Activated CD4-positive, alpha-beta T cell treated with anti-CD3 and anti-CD28 coated beads, Interleukin-2, amount 50 U/mL, for 4 hours (primary cell): ENCODE results near the gene NAT16.

Experiments
- DNase-seq, 2 experiments: peaks; one replicate each; pipeline ENCODE4 v3.0.0-alpha.2; 2020

The NAT16 gene

GRCh38 chr7:101170617-101171441, 9.3 kb downstream of the NAT16 start:
- DNase-seq = no peak

- DNase-seq = peak; percentile 79 to 82
Observed at GRCh38 chr7:101169838-101170551, 10.1 kb downstream of the NAT16 start.

GRCh38 chr7:101169110-101169837, 10.8 kb downstream of the NAT16 start:
- no peak for DNase-seq

DNA sequence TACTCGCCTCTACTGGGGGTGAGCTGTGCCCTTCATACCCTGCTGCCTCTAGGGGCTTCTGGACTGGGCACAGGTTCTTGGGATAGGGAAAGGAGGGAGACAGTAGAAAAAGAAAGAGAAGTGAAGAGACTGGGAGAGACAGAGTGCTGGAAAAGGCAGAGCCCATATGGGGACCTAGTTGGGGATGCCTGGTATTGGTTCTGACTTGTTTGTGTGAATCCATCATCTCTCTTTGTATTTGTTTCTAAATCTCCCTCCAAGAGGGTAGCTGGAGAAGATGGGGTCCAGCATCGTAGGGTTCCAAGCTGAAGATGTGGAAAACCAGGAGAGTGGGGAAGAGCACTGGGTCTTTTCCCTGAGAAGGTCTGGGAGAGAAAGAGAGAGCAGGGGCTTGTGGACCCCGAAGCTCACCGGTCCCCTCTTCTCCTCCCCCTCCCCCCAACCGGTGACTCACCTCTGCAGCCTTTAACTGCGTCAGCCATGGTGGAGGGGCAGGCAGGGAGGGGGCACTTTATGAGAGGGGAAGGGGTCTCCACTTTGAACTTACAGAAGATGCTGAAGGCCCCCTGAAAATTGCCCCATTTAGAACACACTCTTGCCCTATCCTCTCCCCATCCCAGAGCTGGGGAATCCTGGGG, 11.6 kb downstream of the NAT16 start:
- no peak for DNase-seq

DNA sequence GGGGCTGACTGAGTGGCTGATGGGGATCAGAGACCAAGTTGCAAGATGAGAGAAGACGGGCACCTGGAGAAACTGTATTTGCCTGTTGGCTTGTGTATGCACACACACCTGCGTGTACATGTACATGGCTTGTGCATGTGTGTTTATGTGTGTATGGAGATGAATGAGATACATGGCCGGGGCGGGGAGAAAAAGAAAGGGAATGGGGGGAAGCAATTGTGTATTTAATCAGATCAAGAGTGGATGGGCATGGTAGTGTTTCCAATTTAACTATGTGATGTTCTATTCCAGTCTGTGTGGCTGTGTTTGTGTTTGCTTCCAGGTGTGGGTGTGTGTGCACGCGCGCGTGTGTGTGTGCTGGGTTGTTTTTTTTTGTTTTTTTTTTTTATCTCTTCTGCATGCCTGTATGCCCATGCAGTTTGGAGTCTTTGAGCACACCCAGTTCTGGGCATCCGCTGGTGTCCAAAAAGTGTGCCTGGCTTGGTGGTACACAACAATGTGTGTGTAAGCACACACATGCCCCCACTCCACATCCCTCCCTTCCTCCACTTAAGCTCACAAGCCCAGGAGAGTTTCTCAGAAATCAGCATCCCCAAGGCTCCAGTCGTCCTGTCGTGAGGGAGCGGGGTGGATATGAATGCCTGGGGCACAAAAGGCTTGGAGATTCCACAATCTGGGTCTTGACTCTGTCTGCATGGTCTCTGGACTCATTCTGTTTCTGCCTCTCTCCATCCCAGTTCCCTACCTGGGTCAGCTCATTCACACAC, 12.3 kb downstream of the NAT16 start:
- DNase-seq = no peak

- DNase-seq = no peak
Observed at GRCh38 chr7:101166909-101167644, 13.0 kb downstream of the NAT16 start.

DNA sequence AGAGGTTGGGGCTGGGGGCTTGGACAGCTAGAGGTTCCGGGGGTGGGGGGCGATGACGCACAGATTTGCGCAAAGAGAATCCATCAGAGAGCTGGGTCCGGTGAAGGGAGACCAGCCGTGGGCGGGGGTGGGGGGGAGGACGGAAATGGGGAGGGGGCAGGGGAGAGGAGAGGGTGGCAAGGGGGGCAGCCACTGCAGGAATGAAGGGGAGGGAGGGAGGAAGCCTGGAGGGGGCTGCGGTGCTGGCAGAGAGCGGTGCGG, 13.5 kb downstream of the NAT16 start:
- no peak for DNase-seq

DNA sequence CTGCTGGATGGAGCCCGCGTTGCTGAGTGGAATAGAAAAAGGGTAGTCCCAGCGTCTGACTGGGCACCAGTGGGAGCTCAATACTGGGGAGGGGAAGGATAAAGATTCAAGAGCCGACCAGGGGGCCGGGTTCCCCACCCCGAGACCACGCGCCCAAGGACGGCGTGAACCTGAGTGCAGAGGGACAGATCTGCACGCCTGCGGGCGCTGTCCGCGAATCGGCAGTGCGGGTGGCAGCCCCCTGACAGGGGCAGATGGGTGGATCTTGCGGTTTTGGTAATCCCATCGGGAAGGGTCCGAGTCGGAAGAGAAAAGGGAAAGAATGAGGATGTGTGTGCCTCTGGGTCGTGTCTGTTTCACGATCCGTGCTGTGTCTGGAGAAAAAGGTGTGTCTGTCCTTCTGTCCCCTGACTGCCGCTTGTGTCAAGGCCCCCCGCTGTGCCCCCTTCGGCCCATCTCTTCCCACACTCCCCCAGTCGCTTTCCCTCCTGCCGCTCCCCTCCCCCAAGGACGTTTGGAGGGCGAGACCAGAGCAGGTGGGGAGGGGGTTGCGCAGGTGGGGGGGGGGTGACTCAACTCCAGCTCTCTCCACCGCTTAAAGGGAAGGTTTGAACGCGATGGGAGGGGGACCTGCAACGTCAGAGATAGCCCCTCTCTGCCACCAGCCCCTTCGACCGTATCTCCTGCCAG, 14.0 kb downstream of the NAT16 start:
- DNase-seq = no peak

GRCh38 chr7:101165075-101165957, 14.8 kb downstream of the NAT16 start, which contains the start of gene VGF:
Gene VGF, minus strand, starts transcription at chr7:101165569. Its CDS starts 726 bp downstream, at chr7:101164843.
- peak; percentile 89 to 90 for DNase-seq

- DNase-seq = no peak
Observed at GRCh38 chr7:101164071-101164840, 15.8 kb downstream of the NAT16 start.

GRCh38 chr7:101163279-101164070, 16.6 kb downstream of the NAT16 start:
- peak; percentile 35 to 42 for DNase-seq

DNA sequence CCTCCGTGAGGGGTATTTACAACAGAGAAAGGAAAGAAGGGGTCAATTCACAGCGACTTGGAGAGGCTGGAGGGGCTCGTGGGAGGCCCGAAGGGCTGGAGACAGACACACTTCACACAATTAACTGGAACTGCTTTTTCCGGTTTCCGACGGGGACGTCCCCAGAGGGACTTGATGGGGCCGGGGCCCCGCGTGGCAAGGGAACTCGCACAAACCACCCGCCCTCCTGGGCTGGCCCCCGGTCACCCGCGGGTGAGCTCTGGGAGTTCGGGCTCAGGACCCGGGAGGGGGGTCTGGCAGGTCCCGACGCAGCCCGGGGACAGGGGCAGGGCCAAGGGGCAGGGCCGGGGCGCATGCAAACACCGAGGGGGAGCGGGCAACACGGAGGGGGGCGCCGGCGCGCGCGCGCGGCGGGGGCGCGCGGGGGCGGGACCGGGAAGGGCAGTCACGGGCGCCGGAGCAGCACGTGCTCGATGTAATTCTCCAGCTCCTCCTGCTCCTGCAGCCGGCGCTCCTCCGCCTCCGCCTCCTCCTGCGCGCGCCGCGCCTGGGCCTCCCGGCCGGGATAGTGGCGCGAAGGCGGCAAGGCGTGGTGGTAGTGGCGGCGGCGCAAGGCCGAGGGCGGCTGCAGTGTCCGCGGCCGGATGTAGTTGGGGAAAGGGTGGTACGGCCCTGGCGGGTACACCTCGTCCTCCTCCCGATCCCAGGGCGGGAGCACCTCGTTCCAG, 17.4 kb downstream of the NAT16 start:
- DNase-seq = no peak

DNA sequence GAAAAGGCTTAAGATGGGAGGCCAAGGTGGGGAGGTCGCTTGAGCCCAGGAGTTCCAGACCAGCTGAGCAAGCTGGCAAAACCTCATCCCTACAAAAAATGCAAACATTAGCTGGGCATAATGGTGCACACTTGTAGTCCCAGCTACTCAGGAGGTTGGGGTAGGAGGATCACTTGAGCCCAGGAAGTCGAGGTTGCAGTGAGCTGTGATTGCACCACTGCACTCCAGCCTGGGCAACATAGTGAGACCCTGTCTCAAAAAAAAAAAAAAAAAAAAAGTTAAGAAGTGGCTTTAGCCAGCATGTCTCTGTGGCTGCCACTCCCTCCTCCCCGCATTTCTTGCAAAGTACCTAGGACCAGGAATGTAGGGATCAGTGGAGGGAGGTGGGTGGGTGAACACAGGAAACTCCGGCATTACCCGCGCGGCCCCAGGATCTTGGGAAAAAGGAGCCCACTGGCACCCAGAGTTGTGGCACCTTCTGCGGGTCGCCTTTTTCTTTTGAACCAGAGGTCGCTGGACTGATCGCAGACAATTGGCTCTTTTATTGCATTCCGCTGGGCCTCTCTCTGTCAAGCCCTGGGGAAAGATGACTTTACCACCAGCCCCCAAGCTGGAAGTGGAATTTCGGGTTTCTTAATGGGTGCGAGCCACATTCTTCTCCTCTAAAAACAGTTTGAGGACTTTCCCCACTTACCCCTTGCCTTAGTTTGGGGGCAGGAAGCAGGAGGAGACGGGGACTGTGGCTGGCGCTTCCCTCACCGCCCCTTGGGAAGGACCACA, 18.2 kb downstream of the NAT16 start:
- no peak for DNase-seq

- DNase-seq = no peak
Observed at GRCh38 chr7:101160910-101161309, 19.2 kb downstream of the NAT16 start.

DNA sequence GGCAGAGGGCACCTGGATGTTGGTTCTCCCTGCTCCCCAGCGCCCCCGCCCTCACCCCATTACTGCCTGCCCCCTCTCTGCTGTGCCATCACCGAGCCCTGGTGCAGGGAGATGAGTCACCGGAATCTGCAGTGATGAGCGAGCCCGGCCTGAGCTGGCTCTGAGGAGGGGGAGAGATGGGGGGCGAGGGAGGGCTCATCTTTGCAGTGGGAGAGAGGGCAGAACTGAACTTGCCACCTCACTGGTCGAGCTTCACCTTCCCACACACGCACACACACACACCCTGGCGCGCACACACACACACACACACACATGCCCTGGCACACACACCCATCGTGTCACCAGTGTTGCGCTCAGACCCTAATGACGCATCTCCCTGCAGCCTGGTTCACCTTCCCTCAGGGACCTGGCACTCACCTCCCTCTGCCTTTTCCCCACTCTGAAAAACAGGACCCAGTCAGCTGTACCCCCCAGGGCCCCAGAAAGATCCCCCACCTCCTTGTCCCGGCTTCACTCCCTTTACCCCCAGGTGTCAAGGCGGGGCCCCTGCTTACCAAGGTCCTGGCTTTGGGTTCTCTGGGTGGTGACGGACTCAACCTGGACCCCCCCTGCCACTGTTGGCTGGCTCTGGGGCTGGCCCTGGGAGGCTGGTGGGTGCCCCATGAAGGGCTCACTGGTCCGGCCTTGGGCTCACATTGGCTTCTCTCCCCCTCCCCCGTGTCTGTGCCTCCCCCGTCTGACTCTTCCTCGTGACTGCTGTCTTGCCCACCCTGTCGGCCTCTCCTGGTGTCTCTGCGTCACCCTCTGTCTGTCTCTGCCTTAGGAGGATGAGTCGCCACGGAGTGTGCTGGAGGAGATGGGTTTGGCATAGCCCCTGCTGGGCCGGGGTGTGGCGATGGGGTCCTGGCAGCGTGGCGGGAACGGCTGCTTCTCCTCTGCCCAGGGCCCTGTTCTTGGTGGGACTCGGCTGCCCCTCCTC, 20.1 kb downstream of the NAT16 start:
- DNase-seq = no peak
